NCI-H345 treated with DMSO at 0.1 percent for 48 hours (cell line): ENCODE data around the gene TRERF1.
A peak's percentile ranks its signal among the peaks of the same experiment; 100 is the strongest.

ENCODE experiments used
- DNase-seq: peaks from one replicate; lab custom pipeline; 2025; ENCODE audit not compliant: unreplicated experiment; lab: John Stamatoyannopoulos, UW

TRERF1 gene

DNA sequence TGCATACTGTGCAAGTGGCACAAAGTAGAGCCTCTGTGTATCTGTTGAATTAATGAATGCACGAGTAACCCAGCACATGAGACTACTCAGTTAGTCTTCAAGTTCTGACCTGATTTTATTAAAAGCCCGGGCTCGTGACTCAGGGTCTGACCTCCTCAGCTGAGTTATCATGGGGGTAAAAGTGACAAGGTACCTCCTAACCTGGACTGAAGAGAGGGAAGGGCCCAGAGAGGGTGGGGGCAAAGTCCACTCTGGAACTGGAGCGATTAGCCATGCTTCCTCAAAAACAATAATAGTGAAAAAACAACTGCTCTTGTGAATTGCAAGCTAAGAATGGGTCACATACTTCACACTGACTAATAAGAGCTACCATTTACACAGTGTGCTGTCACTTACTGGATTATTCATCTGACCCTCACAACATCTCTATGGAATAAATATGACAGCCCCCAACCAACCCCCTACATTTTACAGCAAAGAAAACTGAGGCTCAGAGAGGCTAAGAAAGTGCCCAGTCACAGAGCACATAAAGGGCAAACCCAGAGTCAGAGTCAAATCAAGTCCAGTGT lies 26.7 kb downstream of the TRERF1 start:
- DNase-seq = no peak

DNA sequence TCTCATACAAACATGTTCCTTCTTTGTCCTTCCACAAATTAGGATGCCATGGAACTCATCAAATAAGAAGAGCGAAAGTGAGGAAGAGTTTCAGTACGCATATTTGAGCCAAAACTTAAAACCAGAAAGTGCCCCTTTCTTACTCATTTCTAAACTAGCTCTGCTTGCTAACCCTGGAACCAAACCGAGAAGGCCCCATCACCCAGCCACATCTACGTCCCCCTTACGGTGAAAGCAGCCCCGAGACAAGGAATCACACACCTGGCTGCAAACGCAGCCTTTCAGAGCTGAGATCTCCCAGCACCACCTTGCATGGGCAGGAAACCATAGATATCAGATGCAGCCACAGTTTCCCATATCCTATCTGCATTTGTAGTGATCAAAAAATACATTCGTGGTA lies 28.5 kb downstream of the TRERF1 start:
- DNase-seq = no peak

DNA sequence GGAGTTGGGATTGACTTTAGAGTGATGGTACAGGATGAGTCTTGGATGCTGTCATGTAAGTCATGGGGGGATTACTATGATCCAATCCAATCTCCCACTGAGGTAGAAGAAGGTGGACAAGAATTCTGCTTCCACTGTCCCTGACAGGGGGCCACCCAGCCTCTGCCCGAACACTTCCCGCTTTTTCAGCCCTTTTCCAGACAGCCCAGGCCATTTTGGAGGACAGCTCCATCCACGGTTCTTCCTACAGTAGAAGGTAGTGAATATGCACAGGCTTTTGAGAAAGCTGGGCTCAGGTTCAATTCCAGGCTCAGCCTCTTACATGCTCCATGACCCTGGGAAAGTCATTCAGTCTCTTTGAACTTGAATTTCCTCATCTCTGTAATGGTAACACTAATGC lies 31.0 kb downstream of the TRERF1 start:
- no peak for DNase-seq

DNA sequence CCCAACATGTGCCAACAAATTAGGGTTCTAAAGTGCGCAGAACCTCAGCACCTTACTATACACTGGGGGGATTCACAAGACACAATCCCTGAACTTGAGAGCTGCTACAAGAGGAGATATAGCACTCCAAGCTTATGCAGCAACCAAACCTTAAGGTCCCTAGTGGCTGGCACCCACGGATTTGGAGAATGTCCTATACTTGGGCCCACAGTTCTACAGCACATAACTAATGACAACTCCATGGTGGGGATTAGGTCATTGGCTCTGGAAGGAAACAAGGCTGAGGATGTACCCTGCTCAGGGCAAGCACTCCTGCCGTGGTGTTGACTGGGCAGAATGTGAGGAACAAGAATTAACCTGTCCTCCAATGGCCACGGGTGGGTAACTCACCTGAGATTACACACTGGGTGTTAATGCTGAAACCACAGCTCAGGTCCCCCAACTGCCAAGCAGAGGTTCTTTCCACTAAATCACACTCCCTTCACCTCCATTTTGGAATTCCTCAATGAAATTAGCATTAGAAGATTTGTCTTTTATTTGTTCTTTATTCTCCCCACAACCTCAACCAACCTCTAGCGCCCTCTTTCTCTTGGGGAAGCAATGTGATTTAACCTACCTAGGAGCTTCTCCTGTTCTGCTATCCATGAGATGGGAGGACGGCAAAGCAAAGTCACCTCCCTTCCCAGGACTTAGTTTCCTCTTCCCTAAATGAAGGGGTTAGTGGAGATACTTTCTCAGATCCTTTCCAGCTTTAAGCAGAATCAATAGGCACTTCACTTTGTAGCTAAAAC lies 32.0 kb downstream of the TRERF1 start:
- no peak for DNase-seq

DNA sequence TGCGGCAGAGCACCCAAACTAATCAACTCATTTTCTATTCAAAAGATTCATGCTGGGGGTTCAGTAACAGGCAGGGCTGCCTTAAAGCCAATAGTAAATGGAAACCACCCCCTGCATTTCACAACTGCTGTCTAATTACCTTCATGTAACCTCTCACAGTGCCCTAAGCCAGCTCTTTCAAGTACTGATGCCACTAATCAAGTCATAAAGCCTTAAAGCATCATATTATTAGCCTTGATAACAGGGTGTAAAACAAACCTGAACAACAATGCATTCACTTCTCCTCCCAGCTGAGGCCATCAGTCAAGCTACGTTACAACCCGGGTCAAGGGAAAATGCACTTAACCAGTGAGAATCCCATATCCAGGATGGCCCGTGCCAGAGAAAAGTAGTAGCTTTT lies 33.0 kb downstream of the TRERF1 start:
- DNase-seq = no peak

DNA sequence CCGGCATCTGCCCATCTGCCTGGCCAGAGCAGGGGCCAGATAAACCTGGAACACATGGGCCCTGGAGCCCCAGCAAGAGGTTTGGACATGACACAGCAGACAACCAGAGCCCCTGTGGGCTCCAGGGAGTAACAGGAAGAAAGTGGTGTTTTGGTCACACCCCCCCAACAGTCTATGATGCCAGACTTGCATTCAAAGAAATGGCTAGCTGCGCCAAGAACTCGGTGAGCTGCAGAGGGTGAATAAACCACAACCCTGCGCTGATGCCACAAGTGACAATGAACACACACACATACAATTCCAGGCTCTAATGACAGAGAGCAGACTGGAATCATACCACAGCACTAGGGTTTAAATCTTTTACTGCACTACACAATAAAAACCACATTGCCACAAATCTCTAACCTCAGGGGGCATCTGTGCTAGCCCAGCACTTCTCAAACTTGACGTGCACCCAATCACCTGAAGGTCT lies 34.0 kb downstream of the TRERF1 start:
- DNase-seq = no peak

DNA sequence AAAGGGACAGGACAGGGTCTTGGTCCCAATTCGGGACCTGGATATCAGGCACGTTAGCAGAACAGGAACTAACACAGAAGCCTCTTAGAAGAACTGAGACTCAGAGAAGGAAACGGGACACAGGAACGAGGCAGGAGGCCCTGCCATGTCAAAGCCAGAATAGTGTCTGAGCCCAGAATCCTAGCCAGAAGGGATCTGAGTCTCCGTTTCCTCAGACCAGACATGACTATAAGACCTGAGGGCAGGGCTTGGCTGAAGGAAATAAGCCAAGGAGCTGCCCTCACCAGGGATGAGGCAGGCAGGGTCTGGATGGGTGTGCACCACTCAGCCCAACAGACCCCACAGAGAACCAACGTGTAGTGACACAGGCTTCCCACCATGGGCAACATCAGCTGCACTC lies 40.3 kb downstream of the TRERF1 start:
- no peak for DNase-seq

DNA sequence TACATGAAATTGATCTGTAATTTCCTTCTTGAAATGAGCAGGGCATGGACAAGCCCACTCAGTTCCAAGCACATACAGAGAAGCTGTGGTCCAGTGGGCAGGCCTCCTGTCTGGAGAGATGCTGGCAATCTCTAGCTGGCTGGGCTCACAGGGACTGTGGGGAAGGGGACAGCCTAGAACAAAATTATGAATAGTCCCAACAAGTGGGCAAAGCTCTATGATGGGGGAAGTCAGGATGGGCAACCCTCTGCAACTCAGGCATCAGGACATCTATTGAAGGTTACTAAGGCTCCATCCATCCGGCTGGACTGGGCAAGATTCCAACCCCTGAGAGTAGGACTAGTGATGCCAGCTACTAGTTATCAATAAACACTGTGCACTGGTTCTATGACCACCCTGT lies 40.9 kb downstream of the TRERF1 start:
- DNase-seq = no peak

DNA sequence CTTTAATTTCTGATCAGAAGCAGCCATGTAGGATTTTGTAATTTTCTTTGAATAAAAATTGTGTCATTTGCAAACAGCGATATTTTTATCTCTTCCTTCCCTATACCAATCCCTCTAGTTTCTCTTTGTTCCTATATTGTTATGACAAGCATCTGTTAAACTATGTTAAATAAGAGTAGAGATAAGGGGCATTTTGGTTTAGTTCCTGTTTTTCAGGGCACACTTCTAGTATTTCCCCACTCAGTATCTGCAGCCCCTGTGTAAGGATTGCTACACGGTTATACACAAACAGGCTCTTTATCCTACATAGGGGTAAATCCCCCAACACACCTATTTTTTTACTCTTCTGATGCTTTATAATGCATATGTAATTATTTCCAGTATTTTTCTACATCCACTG lies 42.1 kb downstream of the TRERF1 start:
- DNase-seq = no peak

DNA sequence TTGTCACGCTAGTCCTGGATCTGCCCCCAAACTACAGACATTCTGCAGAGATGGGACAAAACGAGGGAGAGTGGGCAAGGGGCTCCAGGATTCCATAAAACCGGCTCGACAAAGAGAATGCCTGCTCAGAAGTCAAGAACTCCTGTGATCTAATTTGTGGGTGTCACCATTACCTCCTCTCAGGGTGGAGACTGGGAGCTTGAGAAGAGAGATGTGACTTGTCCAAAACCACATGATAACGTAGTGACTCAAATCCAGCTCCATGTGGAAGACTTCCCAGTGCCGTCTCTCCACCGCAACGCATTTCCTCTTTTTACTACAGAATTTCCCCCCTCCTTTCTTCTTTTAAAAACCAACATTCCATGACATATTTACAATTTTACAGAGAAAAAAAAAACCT lies 44.3 kb downstream of the TRERF1 start:
- DNase-seq = no peak

DNA sequence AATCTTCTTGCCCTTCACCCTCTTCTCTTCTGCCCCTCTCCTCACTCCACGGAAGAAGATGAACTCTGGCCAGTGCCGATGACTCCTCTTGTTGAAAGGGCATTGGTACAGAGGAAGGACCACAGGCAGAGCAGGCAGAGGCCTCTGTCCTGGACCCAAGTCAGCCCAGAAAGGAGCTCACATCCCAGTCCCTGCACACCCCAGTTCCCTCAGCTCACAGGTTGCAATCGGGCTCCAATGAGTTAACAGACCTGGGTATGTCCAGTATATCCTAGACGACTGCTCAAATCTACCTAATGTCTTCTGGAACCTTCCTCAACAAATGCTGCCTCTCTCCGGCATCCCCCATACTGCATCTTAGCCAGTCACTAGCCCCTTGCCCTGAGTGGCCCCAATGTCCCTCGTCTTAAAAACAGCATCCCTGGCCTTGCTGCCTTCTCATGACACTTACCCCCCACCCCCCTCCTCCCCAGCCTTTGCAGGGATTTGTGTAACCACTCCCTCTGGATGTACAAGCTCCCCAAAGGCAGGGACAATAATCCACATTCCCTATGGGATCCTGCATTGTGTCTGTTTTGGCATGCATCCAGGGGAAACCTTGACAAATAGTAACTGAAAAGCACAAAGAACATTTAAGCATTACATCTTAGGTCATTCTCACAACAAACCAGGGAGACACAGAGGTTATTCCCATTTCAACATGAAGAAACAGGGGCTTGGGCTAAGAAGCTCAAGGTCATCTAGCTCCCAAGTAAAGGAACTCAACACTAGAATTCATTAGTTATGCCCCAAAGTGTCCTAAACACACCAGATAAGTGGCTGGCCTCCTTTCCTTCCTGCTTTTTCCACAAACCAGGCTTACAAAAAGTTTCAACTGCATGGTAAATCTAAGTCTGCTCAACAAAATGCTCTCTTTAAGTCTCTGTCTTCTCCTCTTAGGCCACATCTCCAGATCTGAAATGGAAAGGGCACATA lies 45.1 kb downstream of the TRERF1 start:
- DNase-seq = peak; percentile 41

DNA sequence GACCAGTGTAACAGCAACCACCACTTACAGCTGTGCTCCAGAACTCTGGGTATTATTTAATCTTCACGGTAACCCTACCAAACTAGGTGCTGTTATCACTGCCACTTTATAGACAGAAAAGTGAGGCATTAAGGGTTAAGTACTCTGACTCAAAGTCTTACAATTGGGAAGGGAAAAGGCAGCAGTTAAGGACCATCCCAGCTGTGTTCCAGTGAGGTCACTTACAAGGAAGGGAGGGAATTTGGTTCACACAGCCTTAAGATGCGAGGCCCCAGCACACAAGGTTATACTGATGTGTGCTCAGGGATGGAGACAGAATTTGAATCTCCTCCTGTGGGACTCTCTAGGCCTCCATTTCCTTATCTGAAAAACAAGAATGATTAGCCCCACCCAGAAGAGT lies 46.7 kb downstream of the TRERF1 start:
- no peak for DNase-seq

DNA sequence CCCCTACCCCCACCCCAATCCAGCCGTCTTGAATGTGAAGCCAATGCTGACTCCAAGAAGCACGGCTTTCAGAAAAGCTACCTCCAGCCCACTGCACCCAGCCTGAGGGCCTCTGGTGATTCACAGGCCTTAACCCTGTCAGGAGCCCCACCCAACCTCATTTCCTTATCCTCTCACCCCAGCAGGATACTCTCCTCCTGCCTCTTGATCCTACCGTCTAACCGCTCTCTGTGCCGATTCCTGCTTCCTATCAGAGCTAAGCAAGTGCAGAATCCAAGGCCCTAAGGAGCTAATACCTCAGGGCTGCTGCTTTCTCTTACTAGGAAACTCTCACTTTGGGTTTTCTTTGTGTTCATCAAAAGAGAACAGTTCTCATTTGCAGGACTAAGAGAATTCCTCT lies 47.2 kb downstream of the TRERF1 start:
- DNase-seq = no peak

DNA sequence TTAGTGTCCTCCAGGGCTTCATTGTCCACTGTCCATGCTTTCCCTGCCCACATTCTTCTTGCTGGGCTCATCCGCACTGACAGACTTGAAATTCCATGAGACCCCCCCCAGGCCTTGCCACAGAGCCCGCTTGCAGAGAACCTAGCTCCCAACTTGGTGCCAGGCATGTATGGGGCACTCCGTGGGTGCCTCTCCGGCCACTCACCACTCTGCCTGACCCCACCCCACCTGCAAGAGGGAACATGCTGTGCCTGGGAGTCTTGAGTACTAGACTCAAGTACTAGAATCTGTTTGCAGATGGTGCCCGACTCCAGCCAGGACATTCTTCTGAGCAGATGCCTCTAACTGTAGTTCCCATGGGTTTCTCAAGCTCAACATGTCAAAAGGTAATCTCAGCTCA lies 47.9 kb downstream of the TRERF1 start:
- DNase-seq = no peak

DNA sequence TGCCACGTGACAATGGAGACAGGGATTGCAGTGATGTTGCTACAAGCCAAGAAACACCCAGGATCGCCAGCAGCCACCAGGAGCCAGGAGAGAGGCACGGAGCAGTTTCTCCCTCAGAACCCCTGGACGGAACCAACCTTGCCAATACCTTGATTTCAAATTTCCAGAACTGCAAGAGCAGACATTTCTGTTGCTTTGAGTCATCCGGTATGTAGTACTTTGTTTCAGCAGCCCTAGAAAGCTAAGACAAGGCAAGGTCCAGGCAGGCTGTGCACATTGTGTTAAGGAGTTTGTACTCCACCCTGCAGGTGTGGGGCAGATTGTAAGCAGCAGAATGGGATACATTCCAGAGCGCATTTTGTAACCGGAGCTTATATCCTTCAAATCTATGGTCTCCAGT lies 48.3 kb downstream of the TRERF1 start:
- no peak for DNase-seq

DNA sequence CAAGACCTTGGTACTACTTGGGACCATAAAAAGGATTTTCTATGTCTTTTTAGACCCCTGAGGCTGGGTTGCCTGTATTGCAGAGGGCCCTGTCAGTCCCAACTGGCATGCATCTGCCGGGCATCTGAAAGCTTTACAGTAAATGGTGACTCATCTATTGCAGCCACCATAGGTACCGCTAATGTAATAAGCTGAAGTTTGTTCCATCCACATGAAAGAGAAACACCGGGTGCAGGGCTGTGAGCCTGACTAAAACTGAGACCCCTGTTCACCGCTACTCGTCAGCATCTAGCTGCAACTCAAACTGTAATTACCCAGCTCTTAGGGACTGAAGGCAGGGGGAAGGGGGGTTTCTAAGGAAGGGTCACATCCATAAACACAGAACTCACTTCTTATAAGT lies 49.5 kb downstream of the TRERF1 start:
- no peak for DNase-seq

DNA sequence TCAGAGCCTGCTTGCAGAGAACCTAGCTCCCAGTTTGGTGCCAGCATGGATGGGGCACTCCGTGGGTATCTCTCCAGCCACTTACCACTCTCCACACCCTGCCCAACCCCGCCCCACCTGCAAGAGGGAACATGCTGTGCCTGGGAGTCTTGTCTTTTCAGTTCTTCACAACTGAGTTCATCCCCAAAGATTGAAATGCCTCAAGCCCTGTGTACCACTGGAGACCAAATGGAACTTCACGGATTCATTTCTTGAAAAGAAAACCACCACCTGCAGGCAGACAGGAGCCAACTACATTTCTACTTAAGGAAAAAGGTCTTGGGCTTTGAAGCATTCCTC lies 50.1 kb downstream of the TRERF1 start:
- no peak for DNase-seq

DNA sequence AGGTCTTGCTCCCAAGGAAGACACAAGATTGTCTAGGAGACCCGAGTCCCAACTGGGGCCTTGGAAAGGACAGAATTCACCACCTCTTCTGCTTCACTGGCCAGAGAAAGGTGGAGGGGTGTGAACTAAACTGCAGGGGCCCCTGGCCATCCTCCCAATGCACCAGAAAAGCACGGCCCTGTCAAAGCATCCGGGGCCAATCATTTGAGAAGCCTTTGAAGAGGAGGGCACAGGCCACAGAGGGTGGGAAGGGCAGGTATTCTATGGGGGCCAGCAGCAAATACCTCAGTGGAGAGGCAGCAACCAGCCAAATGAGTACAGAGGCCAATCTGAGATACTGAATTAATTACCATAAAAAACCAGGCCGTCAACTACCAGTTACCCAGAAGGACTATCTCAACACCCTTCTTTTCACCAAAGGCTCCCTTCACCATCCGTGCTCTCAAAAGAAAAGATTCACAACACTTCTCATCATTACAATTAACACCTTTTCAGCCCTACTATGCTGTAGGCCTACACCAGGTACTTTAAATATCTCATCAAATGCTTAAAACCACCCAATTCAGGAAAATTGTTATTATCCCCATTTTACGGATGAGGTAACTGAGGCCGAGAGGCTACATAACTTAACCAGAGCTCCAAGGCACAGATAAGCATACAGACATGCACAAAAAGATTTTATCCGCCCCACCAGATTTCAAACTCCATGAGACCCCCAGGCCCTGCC lies 50.7 kb downstream of the TRERF1 start:
- DNase-seq = no peak

DNA sequence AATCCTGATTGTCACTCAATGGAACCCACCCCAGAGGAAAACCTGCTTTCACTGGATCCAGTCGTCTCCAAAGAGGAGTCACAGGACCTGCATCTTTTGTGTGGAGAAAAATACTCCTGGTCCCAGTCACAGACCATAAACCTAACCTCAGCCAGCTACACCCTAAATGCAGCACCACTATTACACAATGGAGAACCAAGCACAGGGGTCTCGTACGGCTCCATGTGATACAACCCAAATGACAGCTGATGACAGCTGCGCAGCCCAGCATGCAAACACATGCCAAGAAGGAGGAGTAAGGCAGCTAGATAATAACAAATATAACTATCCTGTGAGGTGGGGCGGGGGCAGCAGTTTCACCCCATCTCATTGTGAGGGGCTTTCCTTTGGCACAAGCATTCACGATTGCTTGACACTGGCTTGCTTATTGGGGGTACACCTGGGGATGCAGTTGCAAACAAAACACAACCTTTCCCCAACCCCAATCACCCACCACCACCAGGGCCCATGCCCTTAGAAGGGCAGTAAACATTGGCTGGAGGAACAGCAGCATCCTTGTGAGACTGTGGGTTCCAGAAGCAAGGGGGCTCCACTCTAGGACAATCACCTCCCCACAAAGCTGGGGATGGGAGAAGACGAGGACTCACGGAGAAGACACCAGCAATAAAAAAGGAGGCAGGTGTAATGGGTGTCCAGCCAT lies 51.5 kb downstream of the TRERF1 start:
- DNase-seq = no peak

DNA sequence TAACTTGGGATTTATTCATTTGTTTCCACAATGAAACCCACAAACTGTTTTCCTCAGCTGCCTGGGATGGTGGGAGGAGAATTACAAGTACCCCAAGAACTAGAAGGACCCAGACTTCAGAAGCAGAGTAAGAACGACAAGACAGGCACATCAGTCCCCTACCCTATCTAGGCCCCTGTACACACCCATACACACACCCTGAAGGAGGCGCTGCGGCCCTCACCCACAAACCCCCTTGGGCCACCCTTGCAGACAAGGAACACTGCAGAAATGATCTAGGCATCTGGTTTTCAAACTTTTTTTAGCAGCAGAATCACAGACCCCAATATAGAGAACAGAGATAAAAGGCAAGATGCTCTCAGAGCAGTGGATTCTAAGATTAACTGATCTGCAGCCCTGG lies 55.0 kb downstream of the TRERF1 start:
- no peak for DNase-seq
